NCI-H2081 treated with DMSO at 0.1 percent for 48 hours (cell line): Measurements from ENCODE around the gene RIC8A.

Source experiments
- DNase-seq: peaks from one replicate; lab custom pipeline; 2025; lab: John Stamatoyannopoulos, UW

Gene RIC8A

DNA sequence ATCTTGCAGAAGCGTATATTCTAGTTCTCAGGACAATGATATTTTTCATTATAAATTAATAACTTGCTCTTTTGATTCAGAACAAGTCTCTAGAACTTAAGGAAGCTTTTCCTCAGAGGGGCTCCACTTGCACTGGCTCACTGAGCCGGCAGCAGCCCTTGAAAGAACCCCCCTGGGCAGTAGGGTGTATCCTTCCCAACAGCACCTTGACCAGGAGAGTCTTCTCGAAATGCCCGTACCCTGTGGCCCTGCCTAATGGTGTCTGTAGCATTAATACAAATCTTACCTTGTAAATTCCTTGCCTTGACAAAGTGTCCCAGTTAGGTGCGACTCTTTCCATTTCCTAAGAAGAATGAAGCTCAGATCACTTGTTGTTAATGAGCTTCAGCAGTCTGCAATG lies 42.8 kb downstream of the RIC8A start:
- no peak for DNase-seq

DNA sequence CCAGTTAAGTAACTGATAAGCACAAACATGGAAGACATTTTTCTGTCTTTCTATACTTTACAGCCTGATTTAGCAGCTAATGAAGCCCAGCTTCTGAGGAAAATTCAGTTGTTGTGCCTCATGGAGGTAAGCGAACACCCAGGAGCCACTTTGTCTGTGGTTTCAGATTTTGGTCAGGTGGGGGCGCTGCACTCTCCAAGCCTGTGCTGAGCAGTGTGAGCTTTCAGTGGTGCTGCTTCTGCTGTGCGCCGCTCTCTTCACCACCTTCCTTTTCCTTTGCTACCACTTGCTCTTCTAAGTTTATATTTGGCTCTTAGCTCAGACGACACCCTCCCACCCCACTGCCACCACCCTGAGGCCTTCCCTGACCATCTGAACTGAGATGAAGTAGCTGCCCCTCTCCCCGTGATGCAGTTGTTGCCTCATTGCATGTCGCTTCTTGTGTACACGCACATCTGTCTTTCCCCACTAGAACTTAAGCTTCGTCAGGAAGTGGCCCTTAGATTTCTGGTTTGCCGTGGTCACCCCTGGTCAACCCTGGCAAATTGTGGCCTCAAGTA lies 43.3 kb downstream of the RIC8A start:
- no peak for DNase-seq

DNA sequence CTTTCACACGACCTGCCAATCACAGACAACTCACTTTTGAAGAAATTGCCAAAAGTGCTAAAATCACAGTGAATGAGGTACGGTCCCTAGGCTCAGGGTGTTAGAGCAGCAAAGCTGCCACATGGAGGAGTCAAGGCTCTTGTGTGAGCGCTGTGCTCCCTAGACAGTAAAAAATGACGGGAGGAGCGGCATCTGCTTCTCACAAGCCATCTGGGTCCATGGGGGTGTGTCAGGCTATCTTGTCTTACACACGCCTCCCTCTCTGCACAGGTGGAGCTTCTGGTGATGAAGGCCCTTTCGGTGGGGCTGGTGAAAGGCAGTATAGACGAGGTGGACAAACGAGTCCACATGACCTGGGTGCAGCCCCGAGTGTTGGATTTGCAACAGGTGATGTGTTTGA lies 44.0 kb downstream of the RIC8A start:
- DNase-seq = no peak

DNA sequence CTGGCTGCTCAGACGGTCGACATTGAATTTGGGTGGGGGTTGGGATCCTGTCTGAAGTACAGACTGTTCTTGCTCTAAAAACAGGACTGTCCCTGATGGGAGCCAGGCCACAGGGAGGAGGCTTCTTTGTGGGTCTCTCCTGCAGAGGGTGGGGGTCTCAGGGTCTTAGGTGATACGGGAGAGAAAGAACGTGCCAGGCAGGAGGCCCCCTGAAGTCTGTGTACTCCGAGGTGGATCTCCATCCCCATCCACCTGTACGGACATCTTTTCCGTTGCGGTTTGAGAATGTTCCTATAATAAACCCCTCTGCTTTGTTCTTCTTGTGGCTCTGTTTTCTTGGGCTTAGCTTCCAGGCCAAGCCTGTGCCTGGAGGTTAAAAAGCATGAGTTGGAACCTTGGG lies 45.2 kb downstream of the RIC8A start:
- DNase-seq = no peak

DNA sequence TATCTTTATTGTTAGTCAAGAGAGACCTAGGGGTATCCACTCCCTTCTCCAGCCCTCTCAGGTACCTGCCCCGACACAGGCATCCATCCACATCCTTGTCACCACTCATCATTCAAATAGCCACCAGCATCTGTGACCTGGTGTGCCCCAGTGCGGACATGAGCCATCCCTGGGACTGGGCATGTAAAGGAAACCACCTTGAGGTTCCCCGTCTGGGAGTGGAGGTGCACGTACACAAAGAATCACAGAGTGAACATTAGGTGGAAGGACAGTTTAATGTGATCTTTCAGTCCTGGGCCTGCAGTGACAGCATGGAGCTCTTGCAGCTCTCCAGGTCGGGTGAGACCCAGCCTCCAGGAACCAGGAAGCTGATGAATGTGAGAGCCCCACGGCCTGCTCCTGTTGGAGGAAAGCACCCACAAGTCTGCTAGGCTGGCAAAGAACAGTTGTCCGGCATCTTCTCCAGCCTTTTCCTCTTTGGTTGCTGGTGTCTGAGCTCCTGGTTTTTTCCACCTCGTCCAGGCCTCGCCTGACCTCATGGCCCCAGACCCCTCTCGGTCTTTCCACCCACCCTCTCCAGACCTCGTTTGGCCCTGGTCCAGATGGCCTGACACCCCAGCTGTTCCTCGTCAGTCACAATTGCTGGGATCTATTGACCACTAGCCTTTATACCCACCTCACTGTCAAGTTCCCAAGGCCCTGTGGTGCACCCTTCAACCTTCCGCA lies 45.8 kb downstream of the RIC8A start:
- DNase-seq = no peak

DNA sequence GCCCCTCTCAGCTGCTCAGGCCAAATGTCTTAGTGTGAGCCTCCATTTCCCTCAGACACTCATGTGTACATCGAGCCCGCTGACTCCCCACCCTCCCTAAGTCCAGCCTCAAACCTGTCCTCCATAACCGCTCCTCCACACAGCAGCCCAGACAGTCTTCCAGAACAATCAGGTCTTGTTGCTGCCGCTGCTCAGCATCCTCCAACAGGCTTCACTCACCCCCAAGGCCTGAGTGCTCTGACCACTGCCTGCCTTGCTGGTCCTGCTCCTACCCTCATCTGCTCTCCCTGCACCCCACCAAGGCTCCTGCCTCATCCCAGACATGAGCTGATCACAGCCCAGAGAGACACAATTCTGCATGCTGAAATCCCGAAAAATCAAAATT lies 46.4 kb downstream of the RIC8A start:
- DNase-seq = no peak

DNA sequence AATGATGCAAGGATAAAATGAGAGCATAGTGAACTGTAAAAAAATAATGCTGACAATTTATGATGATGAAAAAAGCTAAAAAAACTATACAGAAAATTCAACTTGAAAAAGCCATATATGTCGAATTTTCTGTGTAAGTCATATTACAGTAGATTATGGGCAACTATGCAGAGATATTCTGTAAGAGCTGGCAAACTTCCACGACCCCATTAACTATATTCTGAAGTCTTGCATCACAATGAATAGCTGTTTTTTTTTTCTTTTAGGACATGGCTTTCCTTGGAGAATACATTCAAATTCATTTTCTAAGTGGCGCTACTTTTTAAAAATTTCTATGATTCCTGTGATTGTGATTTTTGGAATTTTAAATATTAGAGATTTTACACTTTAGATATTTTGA lies 47.7 kb downstream of the RIC8A start:
- DNase-seq = no peak

DNA sequence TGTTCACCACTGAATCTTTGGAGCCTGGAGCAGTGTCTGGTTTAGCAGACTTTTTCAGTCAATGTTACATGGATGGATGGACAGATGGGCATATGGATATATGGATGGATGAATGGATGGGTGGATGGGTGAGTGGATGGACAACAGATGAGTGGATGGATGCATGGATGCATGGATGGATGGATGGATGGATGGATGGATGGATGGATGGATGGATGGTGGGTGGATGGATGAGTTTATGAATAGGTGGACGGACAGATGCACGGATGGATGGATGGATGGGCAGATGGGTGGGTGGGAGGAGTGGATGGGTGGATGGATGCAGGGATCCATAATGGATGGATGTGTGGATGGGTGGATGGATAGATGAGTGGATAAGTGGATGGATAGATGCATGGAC lies 48.3 kb downstream of the RIC8A start:
- no peak for DNase-seq

DNA sequence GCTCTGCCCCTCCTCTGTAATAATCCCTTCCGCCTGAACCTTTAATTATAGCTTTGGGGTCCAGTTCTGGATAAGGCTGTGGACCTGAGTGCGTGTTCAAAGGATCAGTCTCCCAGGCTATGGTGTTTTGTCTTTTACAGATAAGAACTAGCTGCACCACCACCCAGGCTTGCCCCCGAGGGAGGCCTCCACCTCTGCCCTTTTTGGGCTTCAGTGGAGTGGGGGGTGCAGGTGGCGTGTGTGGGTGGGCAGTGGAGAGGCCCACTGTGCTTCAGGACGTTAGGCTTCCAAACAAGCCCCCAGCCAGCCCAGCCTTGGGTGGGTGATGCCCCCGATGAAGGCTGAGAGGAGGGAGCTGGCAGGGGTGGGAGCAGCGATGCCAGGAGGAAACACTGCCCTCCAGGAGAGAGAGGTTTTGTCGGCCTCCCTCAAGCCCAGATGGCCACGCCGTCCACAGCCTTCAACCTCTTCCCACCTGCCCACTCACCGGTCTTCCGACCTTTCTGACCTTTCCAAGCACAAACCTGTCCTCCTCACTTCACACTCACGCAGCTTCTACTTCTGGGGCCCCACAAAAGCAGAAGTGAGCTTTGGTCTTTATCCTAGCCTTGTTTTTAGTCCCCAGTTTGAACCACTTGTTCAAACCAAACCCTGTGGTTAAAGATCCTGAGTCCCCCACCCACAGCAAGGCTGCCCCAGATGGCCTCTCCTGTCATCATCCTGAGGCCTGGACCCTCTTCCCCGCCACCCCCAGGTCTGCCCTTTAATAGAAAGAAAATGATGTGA lies 49.6 kb downstream of the RIC8A start:
- DNase-seq = no peak

DNA sequence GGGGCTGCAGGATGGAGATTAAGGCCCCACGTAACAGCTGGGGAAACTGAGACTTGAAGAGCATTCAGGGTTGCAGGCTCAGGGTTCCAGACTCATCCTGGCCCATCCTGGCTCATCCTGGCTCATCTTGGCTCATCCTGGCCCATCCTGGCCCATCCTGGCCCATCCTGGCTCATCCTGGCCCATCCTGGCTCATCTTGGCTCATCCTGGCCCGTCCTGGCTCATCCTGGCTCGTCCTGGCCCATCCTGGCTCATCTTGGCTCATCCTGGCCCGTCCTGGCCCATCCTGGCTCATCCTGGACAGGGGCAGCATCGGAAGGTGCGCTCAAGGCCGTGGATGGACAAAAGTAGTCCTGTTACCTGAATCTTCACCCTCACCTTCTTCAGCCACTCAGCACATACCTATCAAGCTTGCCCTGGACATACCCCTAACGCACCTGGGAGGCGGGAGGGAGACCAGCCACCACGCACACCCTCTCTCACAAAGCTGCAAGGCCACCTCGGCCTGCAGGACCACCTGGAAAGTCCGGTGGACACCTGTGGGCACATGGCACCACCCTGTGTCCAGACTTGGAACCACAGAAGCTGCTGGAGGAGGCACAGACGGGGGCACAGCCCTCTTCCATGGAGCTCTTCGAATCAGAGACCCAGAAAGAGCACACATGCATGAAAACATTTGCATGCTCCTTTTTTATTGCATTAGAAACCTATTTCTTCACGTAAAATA lies 50.4 kb downstream of the RIC8A start:
- DNase-seq = no peak

DNA sequence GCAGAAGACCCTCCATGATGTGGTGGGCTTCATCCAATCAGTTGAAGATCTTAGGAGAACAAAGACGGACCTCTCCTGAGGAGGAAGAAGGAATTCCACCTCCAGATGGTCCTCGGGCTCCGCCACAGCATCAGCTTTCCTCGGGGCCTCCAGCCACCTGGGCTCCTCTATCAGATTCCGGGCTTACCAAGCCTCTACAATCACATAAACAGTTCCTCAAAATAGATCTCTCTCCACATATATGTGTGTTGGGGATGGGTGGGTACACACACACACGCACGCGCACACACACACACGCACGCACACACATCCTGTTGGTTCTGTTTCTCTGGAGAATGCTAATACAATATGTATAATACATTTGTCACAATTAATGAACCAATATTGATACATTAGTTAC lies 51.9 kb downstream of the RIC8A start:
- DNase-seq = no peak

DNA sequence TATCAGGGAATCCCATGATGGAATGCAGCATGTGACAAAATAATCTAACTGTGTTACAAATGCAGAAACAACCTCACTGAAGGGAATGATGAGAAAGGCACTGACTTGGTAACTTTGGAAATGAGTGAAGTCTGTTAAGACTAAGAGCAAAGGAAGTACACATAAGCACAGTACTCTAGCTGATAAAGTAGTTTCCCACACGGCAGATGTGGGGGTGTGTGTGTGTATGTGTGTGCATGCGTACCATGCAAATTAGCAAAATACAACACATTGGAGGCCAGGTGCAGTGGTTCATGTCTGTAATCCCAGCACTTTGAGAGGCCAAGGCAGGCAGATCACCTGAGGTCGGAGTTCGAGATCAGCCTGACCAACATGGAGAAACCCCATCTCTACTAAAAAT lies 54.1 kb downstream of the RIC8A start:
- no peak for DNase-seq
